22Rv1 (cell line): ENCODE measurements around the gene CNOT4.

ENCODE experiments used
- ZFX ChIP-seq: fragments of 450-650 bp; IDR thresholded peaks from 2 replicates; pipeline ENCODE4 v1.6.1; 2017; ENCODE audit warnings: antibody characterized with exemption, borderline replicate concordance
- TF ChIP-seq, protein P1 (sequence below): fragments of 450-650 bp; IDR thresholded peaks from 2 replicates; pipeline ENCODE4 v1.5.1; 2017; ENCODE audit warnings: mild to moderate bottlenecking

DNA sequence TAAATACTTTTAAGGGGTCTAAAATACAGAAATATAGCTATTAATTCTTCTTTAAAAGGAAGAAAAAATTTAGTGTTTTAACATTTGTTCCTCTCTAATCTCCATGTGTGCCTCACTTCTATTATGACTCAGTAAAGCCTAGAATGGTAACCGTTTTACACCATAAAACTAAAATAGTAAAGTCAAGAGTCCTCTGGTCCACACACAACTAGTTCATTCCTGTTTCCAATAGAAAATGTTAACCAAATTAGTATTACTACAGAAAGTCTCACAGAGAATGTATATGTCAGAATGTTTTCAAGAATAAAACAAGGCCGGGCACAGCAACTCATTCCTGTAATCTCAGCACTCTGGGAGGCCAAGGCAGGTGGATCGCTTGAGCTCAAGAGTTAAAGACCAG is 55.8 kb downstream of the CNOT4 start:
- TF ChIP-seq, protein P1, sequence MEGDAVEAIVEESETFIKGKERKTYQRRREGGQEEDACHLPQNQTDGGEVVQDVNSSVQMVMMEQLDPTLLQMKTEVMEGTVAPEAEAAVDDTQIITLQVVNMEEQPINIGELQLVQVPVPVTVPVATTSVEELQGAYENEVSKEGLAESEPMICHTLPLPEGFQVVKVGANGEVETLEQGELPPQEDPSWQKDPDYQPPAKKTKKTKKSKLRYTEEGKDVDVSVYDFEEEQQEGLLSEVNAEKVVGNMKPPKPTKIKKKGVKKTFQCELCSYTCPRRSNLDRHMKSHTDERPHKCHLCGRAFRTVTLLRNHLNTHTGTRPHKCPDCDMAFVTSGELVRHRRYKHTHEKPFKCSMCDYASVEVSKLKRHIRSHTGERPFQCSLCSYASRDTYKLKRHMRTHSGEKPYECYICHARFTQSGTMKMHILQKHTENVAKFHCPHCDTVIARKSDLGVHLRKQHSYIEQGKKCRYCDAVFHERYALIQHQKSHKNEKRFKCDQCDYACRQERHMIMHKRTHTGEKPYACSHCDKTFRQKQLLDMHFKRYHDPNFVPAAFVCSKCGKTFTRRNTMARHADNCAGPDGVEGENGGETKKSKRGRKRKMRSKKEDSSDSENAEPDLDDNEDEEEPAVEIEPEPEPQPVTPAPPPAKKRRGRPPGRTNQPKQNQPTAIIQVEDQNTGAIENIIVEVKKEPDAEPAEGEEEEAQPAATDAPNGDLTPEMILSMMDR = no peak
- TF ChIP-seq ZFX = no peak
